Endothelial cell (in vitro differentiated cells): ENCODE results near the gene MUC21. TPM values are rescaled to one million over a fixed set of nuclear protein-coding genes. Genes with fewer than 3 reads are reported as not detected.
"Not testable (repeated sequence)": the region's sequence is repeated elsewhere in the genome, so short reads cannot be mapped to it uniquely, and the experiment has no call there.

ENCODE experiments used
- DNase-seq: peaks from one replicate; pipeline ENCODE4 v3.0.0; 2021; ENCODE audit warnings: low spot score
- H3K27ac Mint-ChIP-seq: one replicate; pipeline ENCODE4 v1.8.0; 2021; ENCODE audit warnings: mixed read lengths, inconsistent platforms; ENCODE audit not compliant: unreplicated experiment
- H3K27me3 Mint-ChIP-seq: one replicate; pipeline ENCODE4 v1.8.0; 2021; ENCODE audit warnings: mild to moderate bottlenecking, moderate library complexity, mixed read lengths, inconsistent platforms; ENCODE audit not compliant: unreplicated experiment
- H3K36me3 Mint-ChIP-seq: one replicate; pipeline ENCODE4 v1.8.0; 2021; ENCODE audit warnings: mild to moderate bottlenecking, low read depth, mixed read lengths, inconsistent platforms; ENCODE audit not compliant: unreplicated experiment
- H3K4me1 Mint-ChIP-seq: one replicate; pipeline ENCODE4 v1.8.0; 2021; ENCODE audit warnings: mild to moderate bottlenecking, mixed read lengths, inconsistent platforms; ENCODE audit not compliant: unreplicated experiment
- H3K4me3 Mint-ChIP-seq: one replicate; pipeline ENCODE4 v1.8.0; 2021; ENCODE audit warnings: mild to moderate bottlenecking, mixed read lengths, inconsistent platforms; ENCODE audit not compliant: unreplicated experiment
- H3K9me3 Mint-ChIP-seq: one replicate; pipeline ENCODE4 v1.8.0; 2021; ENCODE audit warnings: mixed read lengths, inconsistent platforms; ENCODE audit not compliant: unreplicated experiment
- total RNA-seq: library from RNA; stranded (reverse); fragmentation: NEBNext Ultra II Directional; extraction: Animal tissue kit (Norgen Biotek cat#: 25700); gene quantifications from one replicate; pipeline ENCODE4 v1.2.1, GENCODE V29; 2021; ENCODE audit not compliant: unreplicated experiment
- TF ChIP-seq, protein P1 (sequence below): fragments of 200-600 bp; sonication (generic); IDR thresholded peaks from one replicate; pipeline ENCODE4 v1.5.0; 2021; ENCODE audit warnings: antibody characterized with exemption; ENCODE audit not compliant: unreplicated experiment

The MUC21 gene
- total RNA-seq, 1 donor from 2014 or later = 0.10 TPM

- Mint-ChIP-seq H3K27ac (no peak overlapping the region), H3K4me1 (peaks cover 16% of the 10 kb centered on the region), H3K4me3 (no peak overlapping the region), H3K36me3 (peaks cover 3% of the 10 kb centered on the region), H3K27me3 (no peaks in the 10 kb centered on the region), H3K9me3 (no peaks in the 10 kb centered on the region)
- DNase-seq = no peak
- TF ChIP-seq, protein P1, sequence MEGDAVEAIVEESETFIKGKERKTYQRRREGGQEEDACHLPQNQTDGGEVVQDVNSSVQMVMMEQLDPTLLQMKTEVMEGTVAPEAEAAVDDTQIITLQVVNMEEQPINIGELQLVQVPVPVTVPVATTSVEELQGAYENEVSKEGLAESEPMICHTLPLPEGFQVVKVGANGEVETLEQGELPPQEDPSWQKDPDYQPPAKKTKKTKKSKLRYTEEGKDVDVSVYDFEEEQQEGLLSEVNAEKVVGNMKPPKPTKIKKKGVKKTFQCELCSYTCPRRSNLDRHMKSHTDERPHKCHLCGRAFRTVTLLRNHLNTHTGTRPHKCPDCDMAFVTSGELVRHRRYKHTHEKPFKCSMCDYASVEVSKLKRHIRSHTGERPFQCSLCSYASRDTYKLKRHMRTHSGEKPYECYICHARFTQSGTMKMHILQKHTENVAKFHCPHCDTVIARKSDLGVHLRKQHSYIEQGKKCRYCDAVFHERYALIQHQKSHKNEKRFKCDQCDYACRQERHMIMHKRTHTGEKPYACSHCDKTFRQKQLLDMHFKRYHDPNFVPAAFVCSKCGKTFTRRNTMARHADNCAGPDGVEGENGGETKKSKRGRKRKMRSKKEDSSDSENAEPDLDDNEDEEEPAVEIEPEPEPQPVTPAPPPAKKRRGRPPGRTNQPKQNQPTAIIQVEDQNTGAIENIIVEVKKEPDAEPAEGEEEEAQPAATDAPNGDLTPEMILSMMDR = no peak
These were observed 4.8 kb downstream of the MUC21 start for GRCh38 chr6:30988209-30988825.

- Mint-ChIP-seq H3K4me3 (no peak overlapping the region), H3K36me3 (peaks cover 3% of the 10 kb centered on the region), H3K27ac (no peak overlapping the region), H3K9me3 (no peaks in the 10 kb centered on the region), H3K4me1 (peaks cover 16% of the 10 kb centered on the region), H3K27me3 (no peaks in the 10 kb centered on the region)
- TF ChIP-seq, protein P1 = no peak
- no peak for DNase-seq
These were observed 7.0 kb downstream of the MUC21 start for GRCh38 chr6:30990422-30991086.

GRCh38 chr6:30991891-30992290 lies 8.4 kb downstream of the MUC21 start:
- TF ChIP-seq, protein P1 = no peak
- DNase-seq = no peak
- Mint-ChIP-seq H3K4me1 (peaks cover 16% of the 10 kb centered on the region), H3K27me3 (no peaks in the 10 kb centered on the region), H3K27ac (no peak overlapping the region), H3K4me3 (no peak overlapping the region), H3K36me3 (peaks cover 3% of the 10 kb centered on the region), H3K9me3 (no peaks in the 10 kb centered on the region)

DNA sequence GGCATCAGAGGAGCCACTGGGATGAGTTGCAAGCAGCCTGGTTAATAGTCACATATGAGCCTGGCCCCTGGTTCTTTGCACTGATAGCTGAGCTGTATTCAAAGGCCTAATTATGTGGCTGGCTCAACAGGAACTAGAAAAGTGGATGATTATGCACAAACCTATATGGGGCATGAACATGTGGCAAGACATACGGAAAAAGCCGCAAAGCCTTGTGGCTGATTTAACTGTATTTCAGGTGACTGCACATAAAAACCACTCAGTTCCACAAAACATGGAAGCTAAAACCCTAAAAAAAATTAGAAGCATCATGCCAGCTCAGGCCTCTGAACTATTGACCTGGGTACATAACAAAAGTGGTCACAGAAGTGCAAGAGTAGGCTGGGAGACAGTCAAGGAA lies 13.8 kb downstream of the MUC21 start:
- peaks cover 6% of the 10 kb centered on the region for H3K4me1 Mint-ChIP-seq

GRCh38 chr6:30998785-30999184 lies 15.3 kb downstream of the MUC21 start:
- no peak overlapping the region for H3K4me3 Mint-ChIP-seq
- H3K27me3 Mint-ChIP-seq = no peaks in the 10 kb centered on the region
- H3K27ac Mint-ChIP-seq = no peak overlapping the region

More for the DNA sequence above, 13.8 kb downstream of the MUC21 start:
- H3K4me3 Mint-ChIP-seq = no peak overlapping the region
- DNase-seq = no peak
- H3K36me3 Mint-ChIP-seq = no peaks in the 10 kb centered on the region
- no peaks in the 10 kb centered on the region for H3K27me3 Mint-ChIP-seq
- no peaks in the 10 kb centered on the region for H3K9me3 Mint-ChIP-seq
- no peak overlapping the region for H3K27ac Mint-ChIP-seq
- TF ChIP-seq, protein P1 = no peak

GRCh38 chr6:31000067-31000860 lies 16.7 kb downstream of the MUC21 start:
- DNase-seq, H3K4me3 Mint-ChIP-seq, H3K27ac Mint-ChIP-seq, H3K9me3 Mint-ChIP-seq, H3K36me3 Mint-ChIP-seq, H3K27me3 Mint-ChIP-seq: not testable (repeated sequence)
- peaks cover 15% of the 10 kb centered on the region for H3K4me1 Mint-ChIP-seq

More at GRCh38 chr6:30998785-30999184, 15.3 kb downstream of the MUC21 start:
- Mint-ChIP-seq H3K36me3 (no peaks in the 10 kb centered on the region), H3K4me1 (peaks cover 6% of the 10 kb centered on the region), H3K9me3 (no peaks in the 10 kb centered on the region)
- no peak for DNase-seq
- TF ChIP-seq, protein P1 = no peak
